ENCODE data around the gene HES5. TPM values are rescaled to one million over a fixed set of nuclear protein-coding genes. Genes with fewer than 3 reads are reported as not detected.

The HES5 gene
- total RNA-seq, 1 donor from 2014 or later: not detected

DNA sequence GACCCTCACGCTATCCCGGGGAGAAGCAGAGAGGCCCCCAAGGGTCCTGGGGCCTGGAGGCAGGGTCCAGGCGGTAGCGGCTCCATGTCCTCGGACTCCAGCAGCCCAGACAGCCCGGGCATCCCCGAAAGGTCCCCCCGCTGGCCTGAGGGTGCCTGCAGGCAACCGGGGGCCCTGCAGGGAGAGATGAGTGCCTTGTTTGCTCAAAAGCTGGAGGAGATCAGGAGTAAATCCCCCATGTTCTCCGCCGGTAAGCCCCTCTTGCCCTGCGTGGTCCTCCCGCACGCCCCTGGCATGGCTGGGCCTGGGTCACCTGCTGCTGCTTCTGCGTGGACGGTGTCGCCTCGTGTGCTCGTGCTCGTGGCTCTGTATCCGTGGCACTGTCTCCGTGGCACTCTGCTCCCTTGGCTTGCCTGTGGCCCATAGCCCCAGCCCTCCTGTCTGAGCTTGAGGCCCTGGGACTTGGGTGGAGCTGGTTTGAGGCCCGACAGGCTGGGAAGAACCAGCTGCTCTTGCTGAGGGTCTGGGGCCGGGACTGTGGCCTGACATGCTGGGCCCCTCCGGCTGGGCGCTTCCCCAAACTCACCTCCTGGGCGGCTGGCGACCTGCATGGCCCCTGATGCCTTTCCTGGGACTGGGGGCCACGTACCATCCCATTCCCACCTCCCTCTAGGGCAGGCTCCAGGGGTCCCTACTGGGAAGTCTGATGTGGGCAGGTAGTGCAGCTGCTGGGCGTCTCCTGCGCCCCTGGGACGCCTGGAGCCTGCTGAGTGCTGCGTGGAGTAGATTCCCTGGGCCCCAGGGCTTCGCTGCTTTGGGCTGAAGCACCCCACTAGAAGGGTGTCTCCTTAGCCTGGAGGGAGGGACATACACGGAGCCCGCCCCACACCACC is 27.2 kb downstream of the HES5 start:
- intact Hi-C loops (cut with micrococcal nuclease): no loop called here

DNA sequence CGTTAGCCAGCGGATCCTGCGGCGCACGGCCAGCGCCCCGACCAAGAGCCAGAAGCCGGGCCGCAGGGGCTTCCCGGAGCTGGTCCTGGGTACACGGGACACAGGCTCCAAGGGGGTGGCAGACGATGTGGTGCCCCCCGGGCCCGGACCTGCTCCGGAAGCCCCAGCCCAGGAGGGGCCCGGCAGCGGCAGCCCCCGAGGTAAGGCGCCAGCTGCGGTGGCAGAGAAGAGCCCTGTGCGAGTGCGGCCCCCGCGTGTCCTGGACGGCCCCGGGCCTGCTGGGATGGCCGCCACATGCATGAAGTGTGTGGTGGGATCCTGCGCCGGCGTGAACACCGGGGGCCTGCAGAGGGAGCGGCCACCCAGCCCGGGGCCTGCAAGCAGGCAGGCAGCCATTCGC is 27.9 kb downstream of the HES5 start:
- intact Hi-C loops (cut with micrococcal nuclease): no loop called here

DNA sequence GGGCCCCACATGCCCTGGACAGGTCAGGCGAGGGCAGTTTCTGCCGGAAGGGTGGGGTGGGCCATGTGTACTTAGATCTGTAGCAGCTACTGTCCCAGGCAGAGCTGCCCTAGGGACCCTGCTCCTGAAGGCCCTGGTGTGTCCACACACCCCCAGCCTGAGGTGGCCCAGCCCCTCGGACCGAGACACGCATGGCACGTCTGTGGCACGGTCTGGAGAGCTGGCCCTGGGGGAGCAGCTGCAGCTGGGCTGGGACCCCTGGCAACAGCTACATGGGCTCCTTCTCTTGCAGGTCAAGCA is 28.3 kb downstream of the HES5 start:
- intact Hi-C loops (cut with micrococcal nuclease): no loop called here

- intact Hi-C loops (cut with micrococcal nuclease): no loop called here
These were observed 28.8 kb downstream of the HES5 start for GRCh38 chr1:2501041-2501819.

DNA sequence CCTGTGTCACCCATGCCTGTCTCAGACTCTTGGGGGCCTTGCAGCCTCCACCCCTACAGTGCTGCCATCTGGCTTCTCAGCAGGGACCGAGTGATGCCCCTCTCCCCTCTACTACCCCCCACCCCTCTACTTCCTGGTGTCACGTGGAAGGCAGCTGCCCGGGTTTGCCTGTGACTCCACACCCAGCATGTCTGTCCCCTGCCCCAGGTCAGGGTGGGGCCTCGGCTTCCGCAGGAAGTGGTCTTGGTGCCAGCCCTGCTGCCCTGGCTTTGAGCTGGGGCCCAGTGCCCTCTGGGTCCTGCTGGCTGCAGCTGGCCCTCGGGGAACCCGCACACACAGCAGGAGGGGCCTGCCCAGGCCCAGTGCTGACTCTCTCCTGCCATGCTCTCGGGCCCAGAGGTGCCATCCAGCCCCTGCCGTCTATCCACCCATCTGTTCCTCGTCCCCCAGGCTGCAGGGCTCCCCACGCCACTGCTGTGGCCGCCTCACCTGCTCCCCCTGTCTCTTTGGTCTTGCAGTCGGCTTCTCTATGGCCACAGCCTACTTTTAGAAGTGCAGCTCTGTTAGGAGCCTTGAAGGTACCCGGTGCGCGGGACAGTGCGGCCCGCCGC is 30.0 kb downstream of the HES5 start:
- intact Hi-C loops (cut with micrococcal nuclease): no loop called here

GRCh38 chr1:2499260-2499659 is 30.8 kb downstream of the HES5 start:
- intact Hi-C loops (cut with micrococcal nuclease): no loop called here

GRCh38 chr1:2498648-2499047 is 31.4 kb downstream of the HES5 start:
- intact Hi-C loops (cut with micrococcal nuclease): no loop called here

GRCh38 chr1:2497891-2498290 is 32.2 kb downstream of the HES5 start:
- intact Hi-C loops (cut with micrococcal nuclease): no loop called here

- intact Hi-C loops (cut with micrococcal nuclease): no loop called here
These were observed 33.3 kb downstream of the HES5 start for GRCh38 chr1:2496746-2497145.

DNA sequence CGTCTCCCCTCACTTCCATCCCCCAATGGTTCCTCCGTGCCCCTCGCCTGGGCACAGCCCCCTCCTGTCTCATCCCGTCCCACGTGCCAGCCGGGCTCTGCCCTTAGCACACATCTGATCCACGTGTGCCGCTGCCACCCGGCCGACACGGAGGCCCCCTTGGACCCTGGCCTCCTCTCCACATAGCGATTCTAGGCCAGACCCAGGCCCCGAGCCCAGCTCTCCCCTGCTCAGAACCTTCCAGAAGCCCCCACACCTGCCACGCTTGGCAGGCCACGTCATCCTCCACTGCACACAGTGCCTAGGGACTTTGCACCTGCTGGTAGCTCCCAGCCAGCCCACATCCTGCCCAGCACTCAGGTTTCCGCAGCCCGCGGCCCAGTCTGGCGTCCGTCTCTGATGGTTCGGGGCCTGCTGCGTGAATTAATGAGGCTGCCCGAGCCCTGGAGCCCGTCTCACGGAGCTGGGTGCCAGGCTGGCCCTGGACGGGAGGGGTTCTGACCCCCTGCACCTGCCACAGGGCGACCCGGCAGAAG is 33.9 kb downstream of the HES5 start:
- intact Hi-C loops (cut with micrococcal nuclease): no loop called here

- intact Hi-C loops (cut with micrococcal nuclease): no loop called here
These were observed 34.5 kb downstream of the HES5 start for GRCh38 chr1:2495546-2495945.

DNA sequence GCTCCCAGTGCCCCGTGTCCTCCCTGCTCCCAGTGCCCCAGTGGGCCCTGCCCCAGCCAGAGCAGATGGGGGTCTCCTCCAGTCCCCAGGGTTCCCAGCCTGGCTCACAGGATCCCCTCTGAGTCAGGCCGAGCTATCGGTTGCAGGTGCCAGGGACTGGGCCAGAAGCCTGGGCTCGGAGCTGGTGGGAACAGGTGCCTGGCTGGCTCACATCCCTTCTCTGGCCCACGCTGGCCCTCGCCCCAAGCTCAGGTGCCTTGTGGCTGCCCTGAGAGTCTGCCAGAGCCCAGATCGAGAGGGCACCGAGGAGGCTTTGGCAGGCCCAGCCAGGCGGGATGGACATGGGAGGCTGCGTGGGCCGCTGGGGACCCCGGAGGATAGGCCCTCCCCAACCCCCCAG is 35.0 kb downstream of the HES5 start:
- intact Hi-C loops (cut with micrococcal nuclease): no loop called here

DNA sequence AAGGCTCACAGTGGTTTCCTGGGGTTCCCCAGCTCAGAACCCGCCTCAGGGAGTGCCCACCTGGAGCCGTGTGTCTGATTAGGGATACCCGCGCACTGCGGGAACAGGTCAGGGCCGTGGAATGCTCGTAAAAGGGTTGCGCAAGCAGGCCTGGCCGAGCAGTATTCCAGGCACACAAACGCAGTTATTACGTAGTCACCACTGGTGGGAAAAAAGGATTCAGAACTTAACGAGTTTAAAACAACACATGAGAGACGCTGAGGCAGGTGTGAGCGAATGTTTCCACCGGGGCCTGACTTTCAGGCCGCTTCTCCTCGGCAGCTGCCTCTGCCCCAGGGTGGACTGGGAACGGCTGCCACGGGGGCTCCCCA is 35.8 kb downstream of the HES5 start:
- intact Hi-C loops (cut with micrococcal nuclease): no loop called here

DNA sequence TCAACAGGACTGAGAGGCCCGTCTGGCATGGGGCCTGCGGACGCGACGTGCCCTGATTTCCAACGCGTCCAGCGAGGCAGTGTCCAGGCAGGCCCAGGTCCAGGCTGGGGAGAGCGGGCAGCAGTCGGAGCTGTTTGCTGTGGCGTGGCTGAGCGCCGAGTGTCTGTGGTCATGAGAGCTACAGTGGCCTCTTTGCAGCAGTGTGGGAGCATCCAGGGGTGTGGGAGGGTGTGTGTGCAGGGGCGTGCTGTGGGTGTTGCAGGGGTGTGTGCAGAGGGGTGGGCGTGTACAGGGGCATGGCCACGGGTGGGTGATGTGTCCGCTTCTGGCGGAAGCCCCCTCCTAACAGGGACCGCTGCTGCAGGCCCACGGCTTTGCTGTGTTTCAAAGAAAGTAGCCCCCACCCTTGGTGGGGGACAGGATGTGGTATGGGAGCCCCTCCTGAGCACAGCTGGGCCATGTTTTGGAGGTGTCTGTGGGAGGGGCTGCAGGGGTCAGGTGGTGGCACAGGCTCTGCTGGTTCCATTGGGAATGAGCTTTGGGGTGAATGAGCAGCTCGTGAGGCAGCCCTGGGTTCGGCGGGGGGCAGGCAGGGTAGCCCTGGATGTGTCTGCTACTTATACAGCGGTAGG is 36.3 kb downstream of the HES5 start:
- intact Hi-C loops (cut with micrococcal nuclease): no loop called here

DNA sequence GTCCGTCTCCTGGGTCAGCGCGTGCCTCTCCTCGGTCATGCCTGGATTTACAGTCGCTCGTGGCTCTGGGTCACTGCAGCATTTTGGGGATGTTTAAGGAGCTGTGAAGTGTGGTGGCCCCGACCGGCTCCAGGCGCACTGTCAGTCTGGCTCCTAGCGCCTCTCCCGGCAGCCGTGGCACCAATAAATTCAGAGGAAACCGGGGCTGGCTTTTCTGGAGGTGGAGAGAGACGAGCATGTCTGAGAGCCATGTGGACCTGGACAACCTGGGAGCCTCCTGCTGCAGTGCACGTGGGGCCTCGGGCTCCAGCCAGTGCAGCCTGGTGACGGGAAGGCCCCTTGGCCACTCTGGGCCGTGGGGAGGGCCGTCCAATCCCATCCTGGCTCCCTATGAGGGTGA is 36.8 kb downstream of the HES5 start:
- intact Hi-C loops (cut with micrococcal nuclease): no loop called here

DNA sequence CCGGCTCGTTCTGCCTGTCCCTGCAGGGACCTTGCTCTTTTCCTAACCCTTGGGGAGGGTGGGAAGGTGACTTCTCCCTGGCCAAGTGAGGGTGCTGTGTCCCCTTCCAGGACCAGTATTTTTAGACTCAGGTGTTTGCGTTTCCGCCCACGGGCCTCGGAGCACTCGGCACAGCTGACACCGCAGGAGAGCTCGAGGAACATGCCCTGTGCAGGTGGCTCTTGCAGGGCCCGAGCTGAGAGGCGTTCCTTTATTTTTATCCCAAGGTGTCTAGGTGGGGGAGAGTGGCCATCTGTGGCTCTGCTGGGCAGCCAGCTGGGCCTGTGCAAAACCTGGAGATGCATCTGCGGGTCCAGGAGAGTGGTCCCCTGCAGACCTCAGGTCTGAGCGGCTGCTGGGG is 38.0 kb downstream of the HES5 start:
- intact Hi-C loops (cut with micrococcal nuclease): no loop called here

- intact Hi-C loops (cut with micrococcal nuclease): no loop called here
These were observed 40.4 kb downstream of the HES5 start for GRCh38 chr1:2489615-2490014.

GRCh38 chr1:2488688-2489087 is 41.4 kb downstream of the HES5 start:
- intact Hi-C loops (cut with micrococcal nuclease): no loop called here

DNA sequence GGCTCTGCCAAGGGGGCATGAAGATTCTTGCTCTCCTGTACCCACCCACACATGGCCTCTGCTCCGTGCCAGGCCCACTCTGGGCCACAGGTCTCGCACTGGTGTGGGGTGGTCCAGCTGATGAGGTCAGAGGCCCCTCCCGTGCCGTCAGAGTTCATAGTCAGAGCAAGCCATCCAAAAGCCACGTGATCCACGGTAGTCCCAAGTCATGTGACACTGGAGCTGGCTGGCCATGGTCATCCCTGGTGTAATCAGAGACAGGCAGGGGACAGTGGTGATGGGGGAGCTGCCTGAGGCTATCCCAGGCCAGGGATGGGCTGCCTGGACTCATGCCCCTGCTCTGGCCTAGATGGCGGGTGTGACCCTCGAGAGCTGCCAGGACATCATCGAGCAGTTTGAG is 43.5 kb downstream of the HES5 start:
- intact Hi-C loops (cut with micrococcal nuclease): no loop called here

DNA sequence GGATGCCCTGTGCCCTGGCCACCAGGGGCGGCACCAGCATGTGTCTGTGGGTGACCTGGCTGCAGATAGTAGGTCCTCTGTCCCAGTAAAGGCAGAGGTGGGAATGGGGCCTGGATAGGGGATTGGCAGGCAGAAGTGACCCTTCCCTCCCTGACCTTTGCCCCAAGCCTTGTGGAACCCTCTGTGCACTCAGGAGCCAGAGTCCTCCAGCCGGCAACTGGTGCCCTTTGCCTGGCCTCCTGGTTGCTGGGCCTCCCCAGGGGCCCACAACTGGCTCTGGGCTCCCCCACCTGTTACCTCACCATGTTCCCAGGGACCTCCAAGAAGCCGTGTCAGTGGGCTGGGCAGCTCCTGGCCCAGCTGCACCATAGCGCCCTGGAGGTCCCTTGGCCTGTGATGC is 44.0 kb downstream of the HES5 start:
- intact Hi-C loops (cut with micrococcal nuclease): no loop called here

GRCh38 chr1:2483970-2484369 is 46.1 kb downstream of the HES5 start:
- intact Hi-C loops (cut with micrococcal nuclease): no loop called here

GRCh38 chr1:2483026-2483425 is 47.0 kb downstream of the HES5 start:
- intact Hi-C loops (cut with micrococcal nuclease): no loop called here
